Chondrocyte (in vitro differentiated cells): ENCODE measurements around the gene RGL4. TPM values are rescaled to one million over a fixed set of nuclear protein-coding genes. Genes with fewer than 3 reads are reported as not detected.

Experiments used
- DNase-seq: peaks from one replicate; pipeline ENCODE4 v3.0.0; 2021; ENCODE audit warnings: mixed read lengths, low spot score
- H3K27ac Mint-ChIP-seq: one replicate; pipeline ENCODE4 v1.8.0; 2021; ENCODE audit warnings: mild to moderate bottlenecking, moderate library complexity, mixed read lengths; ENCODE audit not compliant: unreplicated experiment
- H3K27me3 Mint-ChIP-seq: 2 replicates; pipeline ENCODE4 v1.8.0; 2021; ENCODE audit warnings: low read depth, mixed read lengths
- H3K36me3 Mint-ChIP-seq: 2 replicates; pipeline ENCODE4 v1.8.0; 2021; ENCODE audit warnings: low read depth, mixed read lengths
- H3K4me1 Mint-ChIP-seq: 2 replicates; pipeline ENCODE4 v1.8.0; 2021; ENCODE audit warnings: low read depth, mild to moderate bottlenecking, mixed read lengths
- H3K4me3 Mint-ChIP-seq: one replicate; pipeline ENCODE4 v1.8.0; 2021; ENCODE audit warnings: mild to moderate bottlenecking, moderate library complexity, mixed read lengths; ENCODE audit not compliant: unreplicated experiment
- H3K9me3 Mint-ChIP-seq: 2 replicates; pipeline ENCODE4 v1.8.0; 2021; ENCODE audit warnings: low read depth, mixed read lengths
- total RNA-seq: library from RNA; stranded (reverse); gene quantifications from 3 replicates; pipeline ENCODE4 v1.2.1, GENCODE V29; 2021
- TF ChIP-seq, protein P1 (sequence below): fragments of 200-600 bp; sonication (generic); IDR thresholded peaks from 2 replicates; pipeline ENCODE4 v1.5.0; 2021; ENCODE audit warnings: antibody characterized with exemption, mild to moderate bottlenecking, moderate library complexity

RGL4 gene
- total RNA-seq, 1 donor from 2014 or later: not detected

GRCh38 chr22:23742505-23743264, 51.9 kb downstream of the RGL4 start:
- no peaks in the 10 kb centered on the region for H3K4me1 Mint-ChIP-seq
- peaks cover 28% of the 10 kb centered on the region for H3K36me3 Mint-ChIP-seq
- H3K9me3 Mint-ChIP-seq: no peaks in the 10 kb centered on the region
- H3K4me3 Mint-ChIP-seq: no peak overlapping the region
- H3K27me3 Mint-ChIP-seq: no peaks in the 10 kb centered on the region
- no peak overlapping the region for H3K27ac Mint-ChIP-seq
- TF ChIP-seq, protein P1, sequence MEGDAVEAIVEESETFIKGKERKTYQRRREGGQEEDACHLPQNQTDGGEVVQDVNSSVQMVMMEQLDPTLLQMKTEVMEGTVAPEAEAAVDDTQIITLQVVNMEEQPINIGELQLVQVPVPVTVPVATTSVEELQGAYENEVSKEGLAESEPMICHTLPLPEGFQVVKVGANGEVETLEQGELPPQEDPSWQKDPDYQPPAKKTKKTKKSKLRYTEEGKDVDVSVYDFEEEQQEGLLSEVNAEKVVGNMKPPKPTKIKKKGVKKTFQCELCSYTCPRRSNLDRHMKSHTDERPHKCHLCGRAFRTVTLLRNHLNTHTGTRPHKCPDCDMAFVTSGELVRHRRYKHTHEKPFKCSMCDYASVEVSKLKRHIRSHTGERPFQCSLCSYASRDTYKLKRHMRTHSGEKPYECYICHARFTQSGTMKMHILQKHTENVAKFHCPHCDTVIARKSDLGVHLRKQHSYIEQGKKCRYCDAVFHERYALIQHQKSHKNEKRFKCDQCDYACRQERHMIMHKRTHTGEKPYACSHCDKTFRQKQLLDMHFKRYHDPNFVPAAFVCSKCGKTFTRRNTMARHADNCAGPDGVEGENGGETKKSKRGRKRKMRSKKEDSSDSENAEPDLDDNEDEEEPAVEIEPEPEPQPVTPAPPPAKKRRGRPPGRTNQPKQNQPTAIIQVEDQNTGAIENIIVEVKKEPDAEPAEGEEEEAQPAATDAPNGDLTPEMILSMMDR: no peak
- no peak for DNase-seq

GRCh38 chr22:23743303-23743705, 52.5 kb downstream of the RGL4 start:
- peaks cover 28% of the 10 kb centered on the region for H3K36me3 Mint-ChIP-seq
- TF ChIP-seq, protein P1: no peak
- H3K27me3 Mint-ChIP-seq: no peaks in the 10 kb centered on the region
- H3K27ac Mint-ChIP-seq: no peak overlapping the region
- no peak for DNase-seq
- no peaks in the 10 kb centered on the region for H3K9me3 Mint-ChIP-seq
- no peak overlapping the region for H3K4me3 Mint-ChIP-seq
- H3K4me1 Mint-ChIP-seq: no peaks in the 10 kb centered on the region

DNA sequence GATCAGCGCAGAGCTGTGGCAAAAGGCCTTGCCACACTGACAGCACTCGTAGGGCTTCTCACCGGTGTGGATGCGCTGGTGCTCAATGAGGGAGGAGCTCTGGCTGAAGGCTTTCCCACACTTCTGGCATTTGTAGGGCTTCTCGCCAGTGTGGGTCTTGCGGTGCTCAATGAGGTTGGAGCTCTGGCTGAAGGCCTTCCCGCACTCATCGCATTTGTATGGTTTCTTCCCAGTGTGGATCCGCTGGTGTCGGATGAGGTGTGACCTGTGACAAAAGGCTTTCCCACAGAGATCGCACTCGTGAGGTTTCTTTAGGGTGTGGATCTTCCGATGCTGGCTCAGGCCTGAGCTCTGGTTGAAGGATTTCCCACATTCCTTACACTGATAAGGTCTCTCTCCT, 53.2 kb downstream of the RGL4 start:
- no peak overlapping the region for H3K4me3 Mint-ChIP-seq
- H3K9me3 Mint-ChIP-seq: no peaks in the 10 kb centered on the region
- TF ChIP-seq, protein P1: no peak
- peaks cover 28% of the 10 kb centered on the region for H3K36me3 Mint-ChIP-seq
- H3K27me3 Mint-ChIP-seq: no peaks in the 10 kb centered on the region
- DNase-seq: no peak
- no peak overlapping the region for H3K27ac Mint-ChIP-seq
- H3K4me1 Mint-ChIP-seq: no peaks in the 10 kb centered on the region

DNA sequence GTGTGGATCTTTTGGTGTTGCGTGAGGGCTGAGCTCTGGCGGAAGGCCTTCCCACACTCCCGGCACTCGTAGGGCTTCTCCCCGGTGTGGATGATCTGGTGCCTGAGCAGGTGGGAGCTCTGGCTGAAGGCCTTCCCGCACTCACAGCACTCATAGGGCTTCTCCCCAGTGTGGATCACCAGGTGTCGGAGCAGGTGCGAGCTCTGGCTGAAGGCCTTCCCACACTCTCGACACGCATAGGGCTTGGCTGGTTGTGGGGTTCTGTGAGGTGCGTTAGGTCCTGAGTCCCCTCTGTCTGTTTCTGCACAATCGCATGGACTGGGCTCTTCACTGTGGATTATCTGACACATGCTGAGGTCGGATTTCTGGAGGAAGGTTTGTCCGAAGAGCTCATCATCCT, 53.7 kb downstream of the RGL4 start:
- peaks cover 28% of the 10 kb centered on the region for H3K36me3 Mint-ChIP-seq
- no peaks in the 10 kb centered on the region for H3K27me3 Mint-ChIP-seq
- DNase-seq: no peak
- H3K4me1 Mint-ChIP-seq: peaks cover under 1% of the 10 kb centered on the region
- no peak overlapping the region for H3K4me3 Mint-ChIP-seq
- TF ChIP-seq, protein P1: no peak
- no peaks in the 10 kb centered on the region for H3K9me3 Mint-ChIP-seq
- no peak overlapping the region for H3K27ac Mint-ChIP-seq

DNA sequence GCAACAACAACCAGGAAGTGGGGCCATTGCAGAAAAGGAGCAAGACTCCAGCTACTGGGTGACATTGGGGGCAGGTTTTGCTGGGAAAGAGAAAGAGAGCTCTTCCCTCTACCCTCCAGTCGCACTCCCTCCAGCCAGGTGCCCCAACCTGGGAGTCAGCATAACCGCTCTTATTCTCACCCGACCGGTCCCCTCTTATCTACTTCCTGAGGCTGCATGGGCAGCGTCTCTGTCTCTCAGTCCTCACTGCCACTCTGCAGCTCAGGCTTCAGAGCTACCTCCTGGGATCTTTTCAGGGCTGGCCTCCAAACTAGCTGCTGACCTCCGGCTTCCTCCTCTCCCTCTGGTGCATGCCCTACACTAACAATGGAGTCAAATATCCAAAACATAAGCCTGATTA, 55.0 kb downstream of the RGL4 start:
- Mint-ChIP-seq H3K27ac (no peak overlapping the region), H3K4me1 (peaks cover 12% of the 10 kb centered on the region), H3K36me3 (peaks cover 26% of the 10 kb centered on the region), H3K27me3 (no peaks in the 10 kb centered on the region), H3K9me3 (no peaks in the 10 kb centered on the region), H3K4me3 (no peak overlapping the region)
- TF ChIP-seq, protein P1: no peak
- DNase-seq: no peak

Other genes starting within 250 kb of the RGL4 start
- gene IGLL1, start 110.7 kb upstream of the RGL4 start, total RNA-seq: not detected in 3 replicates
- gene DRICH1, start 58.7 kb upstream of the RGL4 start, total RNA-seq: not detected in 3 replicates
- 11.9 to 12.8 TPM (median 12.1 TPM) in 3 replicates for gene ZNF70, start 60.1 kb downstream of the RGL4 start, total RNA-seq
- not detected in 3 replicates for gene VPREB3, start 63.4 kb downstream of the RGL4 start, total RNA-seq
- gene C22orf15, start 72.0 kb downstream of the RGL4 start, total RNA-seq: not detected in 3 replicates
- gene CHCHD10, start 77.0 kb downstream of the RGL4 start, total RNA-seq: 42.6 to 78.5 TPM (median 62.2 TPM) in 3 replicates
- 68.4 to 172 TPM (median 169 TPM) in 3 replicates for gene MMP11, start 81.8 kb downstream of the RGL4 start, total RNA-seq
- 102 to 133 TPM (median 114 TPM) in 3 replicates for gene SMARCB1, start 96.0 kb downstream of the RGL4 start, total RNA-seq
- 1.3 to 4.6 TPM (median 2.0 TPM) in 3 replicates for gene DERL3, start 148.0 kb downstream of the RGL4 start, total RNA-seq
- 14.5 to 14.9 TPM (median 14.8 TPM) in 3 replicates for gene SLC2A11, start 166.9 kb downstream of the RGL4 start, total RNA-seq
- 466 to 518 TPM (median 502 TPM) in 3 replicates for gene MIF, start 203.4 kb downstream of the RGL4 start, total RNA-seq